Activated T-helper 9 cell treated with anti-CD3 and anti-CD28 coated beads, Interleukin-2, amount 50 U/mL, for 16 hours (primary cell): ENCODE measurements around the gene FRMPD4.
"Not testable (repeated sequence)": the region's sequence is repeated elsewhere in the genome, so short reads cannot be mapped to it uniquely, and the experiment has no call there.

Experiments
- DNase-seq: peaks from one replicate; pipeline ENCODE4 v3.0.0-alpha.2; 2020; ENCODE audit warnings: low read depth

The FRMPD4 gene

GRCh38 chrX:12138361-12139313 lies at the start of gene FRMPD4:
FRMPD4 (plus strand) TSS chrX:12138473; CDS start chrX:12138972, 499 bp downstream.
- no peak for DNase-seq

- no peak for DNase-seq
Observed at GRCh38 chrX:12089740-12090139, 48.5 kb upstream of the FRMPD4 start.

- no peak for DNase-seq
Observed at GRCh38 chrX:12113321-12113720, 25.0 kb upstream of the FRMPD4 start.

GRCh38 chrX:12115377-12115776 lies 22.9 kb upstream of the FRMPD4 start:
- DNase-seq: no peak

GRCh38 chrX:12118134-12118533 lies 20.1 kb upstream of the FRMPD4 start:
- no peak for DNase-seq

GRCh38 chrX:12128017-12128416 lies 10.3 kb upstream of the FRMPD4 start:
- no peak for DNase-seq

- no peak for DNase-seq
Observed at GRCh38 chrX:12137951-12138360, 317 bp upstream of the FRMPD4 start.

GRCh38 chrX:12139934-12140611 lies 1.8 kb downstream of the FRMPD4 start:
- no peak for DNase-seq

GRCh38 chrX:12141511-12141910 lies 3.2 kb downstream of the FRMPD4 start:
- no peak for DNase-seq

- no peak for DNase-seq
Observed at GRCh38 chrX:12142661-12143060, 4.4 kb downstream of the FRMPD4 start.

- no peak for DNase-seq
Observed at GRCh38 chrX:12145402-12145801, 7.1 kb downstream of the FRMPD4 start.

- no peak for DNase-seq
Observed at GRCh38 chrX:12149670-12150407, 11.6 kb downstream of the FRMPD4 start.

GRCh38 chrX:12153317-12153716 lies 15.0 kb downstream of the FRMPD4 start:
- no peak for DNase-seq

GRCh38 chrX:12153741-12154140 lies 15.5 kb downstream of the FRMPD4 start:
- DNase-seq: no peak

GRCh38 chrX:12159799-12160198 lies 21.5 kb downstream of the FRMPD4 start:
- DNase-seq: no peak

GRCh38 chrX:12162420-12162819 lies 24.1 kb downstream of the FRMPD4 start:
- DNase-seq: no peak

GRCh38 chrX:12164180-12164579 lies 25.9 kb downstream of the FRMPD4 start:
- not testable (repeated sequence) for DNase-seq

- DNase-seq: no peak
Observed at GRCh38 chrX:12170755-12171154, 32.5 kb downstream of the FRMPD4 start.

- no peak for DNase-seq
Observed at GRCh38 chrX:12174358-12174757, 36.1 kb downstream of the FRMPD4 start.

- no peak for DNase-seq
Observed at GRCh38 chrX:12197030-12197429, 58.8 kb downstream of the FRMPD4 start.

GRCh38 chrX:12206413-12206812 lies 68.1 kb downstream of the FRMPD4 start:
- no peak for DNase-seq

- DNase-seq: no peak
Observed at GRCh38 chrX:12210196-12210815, 72.0 kb downstream of the FRMPD4 start.
